Activated CD8-positive, alpha-beta memory T cell treated with anti-CD3 and anti-CD28 coated beads for 4 hours (primary cell): ENCODE results near the gene CDKL4.
"Not testable (repeated sequence)": the region's sequence is repeated elsewhere in the genome, so short reads cannot be mapped to it uniquely, and the experiment has no call there.

Source experiments
- DNase-seq, 2 donors: peaks; one replicate each; pipeline ENCODE4 v3.0.0-alpha.2; 2020; ENCODE audit warnings: low read depth in 2 of 2

The CDKL4 gene

GRCh38 chr2:39142904-39143605 lies 100.7 kb downstream of the CDKL4 start:
- no peak for DNase-seq

GRCh38 chr2:39141334-39142271 lies 102.2 kb downstream of the CDKL4 start:
- no peak for DNase-seq

GRCh38 chr2:39140948-39141333 lies 102.8 kb downstream of the CDKL4 start:
- DNase-seq: not testable (repeated sequence)

- DNase-seq: no peak
Observed at GRCh38 chr2:39140322-39140847, 103.4 kb downstream of the CDKL4 start.

- DNase-seq: no peak
Observed at GRCh38 chr2:39139511-39140237, 104.1 kb downstream of the CDKL4 start.

- no peak for DNase-seq
Observed at GRCh38 chr2:39138837-39139211, 104.9 kb downstream of the CDKL4 start.

GRCh38 chr2:39138187-39138836 lies 105.5 kb downstream of the CDKL4 start:
- not testable (repeated sequence) for DNase-seq

- no peak for DNase-seq
Observed at GRCh38 chr2:39136799-39137198, 107.0 kb downstream of the CDKL4 start.

- no peak for DNase-seq
Observed at GRCh38 chr2:39135690-39136259, 108.0 kb downstream of the CDKL4 start.

GRCh38 chr2:39133215-39133851 lies 110.4 kb downstream of the CDKL4 start:
- DNase-seq: no peak

GRCh38 chr2:39128919-39129391 lies 114.8 kb downstream of the CDKL4 start:
- DNase-seq: peak; percentile 32 to 44

GRCh38 chr2:39127973-39128372 lies 115.8 kb downstream of the CDKL4 start:
- peak in 1 of 2 donors; percentile 23 for DNase-seq
